ENCODE results near the gene DEK.
"Not testable (repeated sequence)": the region's sequence is repeated elsewhere in the genome, so short reads cannot be mapped to it uniquely, and the experiment has no call there.

DEK gene

GRCh38 chr6:18264219-18264922 lies at the start of gene DEK:
Gene DEK, minus strand, starts transcription at chr6:18264530. Its CDS starts 543 bp downstream, at chr6:18263987.
- no peak for DNase-seq

- no peak for DNase-seq
These were observed 48.0 kb upstream of the DEK start for GRCh38 chr6:18312368-18312767.

- not testable (repeated sequence) for DNase-seq
These were observed 45.7 kb upstream of the DEK start for GRCh38 chr6:18310010-18310409.

GRCh38 chr6:18309046-18309445 lies 44.7 kb upstream of the DEK start:
- DNase-seq = no peak

GRCh38 chr6:18308070-18308735 lies 43.9 kb upstream of the DEK start:
- no peak for DNase-seq

GRCh38 chr6:18306977-18307376 lies 42.6 kb upstream of the DEK start:
- no peak for DNase-seq

- DNase-seq = no peak
These were observed 38.5 kb upstream of the DEK start for GRCh38 chr6:18302561-18303439.

- DNase-seq = no peak
These were observed 29.0 kb upstream of the DEK start for GRCh38 chr6:18293076-18293904.

GRCh38 chr6:18289283-18289682 lies 25.0 kb upstream of the DEK start:
- DNase-seq = no peak

GRCh38 chr6:18284261-18284660 lies 19.9 kb upstream of the DEK start:
- DNase-seq = no peak

GRCh38 chr6:18281564-18281963 lies 17.2 kb upstream of the DEK start:
- DNase-seq = no peak

GRCh38 chr6:18280084-18280483 lies 15.8 kb upstream of the DEK start:
- DNase-seq = no peak

GRCh38 chr6:18279422-18279821 lies 15.1 kb upstream of the DEK start:
- DNase-seq = no peak

GRCh38 chr6:18277237-18278006 lies 13.1 kb upstream of the DEK start:
- no peak for DNase-seq

- no peak for DNase-seq
These were observed 12.4 kb upstream of the DEK start for GRCh38 chr6:18276610-18277236.

GRCh38 chr6:18270216-18270615 lies 5.9 kb upstream of the DEK start:
- DNase-seq = no peak

GRCh38 chr6:18269717-18270116 lies 5.4 kb upstream of the DEK start:
- DNase-seq = no peak

- no peak for DNase-seq
These were observed 4.9 kb upstream of the DEK start for GRCh38 chr6:18269253-18269652.

GRCh38 chr6:18268066-18268465 lies 3.7 kb upstream of the DEK start:
- no peak for DNase-seq

- DNase-seq = no peak
These were observed 2.2 kb upstream of the DEK start for GRCh38 chr6:18266523-18266912.

- no peak for DNase-seq
These were observed 1.6 kb upstream of the DEK start for GRCh38 chr6:18265787-18266522.
